SK-N-SH (cell line): Measurements from ENCODE around the gene DENND1A. TPM values are rescaled to one million over a fixed set of nuclear protein-coding genes. Genes with fewer than 3 reads are reported as not detected.

Experiments
- CTCF ChIA-PET: fragments of 300-600, 350-600 bp; formaldehyde crosslinking; extraction: SDS; loops from one replicate; lab custom pipeline; 2021; lab: Yijun Ruan, JAX
- POLR2A ChIA-PET: fragments of 350-600 bp; sonication (Branson Sonifier 250); formaldehyde crosslinking; extraction: SDS; loops from one replicate; lab custom pipeline; 2020; ENCODE audit warnings: antibody characterized with exemption, inconsistent platforms; lab: Yijun Ruan, JAX
- DNase-seq: peaks from one replicate; pipeline ENCODE4 v3.0.0; 2012
- H2AFZ ChIP-seq: fragments of 200-600 bp; sonication (generic); 2 replicates; pipeline ENCODE4 v1.8.1; 2016; ENCODE audit warnings: antibody characterized with exemption, mild to moderate bottlenecking, low read depth
- H3F3A ChIP-seq: fragments of 200-600 bp; sonication (generic); replicated peaks from 2 replicates; pipeline ENCODE3; 2016; ENCODE audit warnings: antibody characterized with exemption, mild to moderate bottlenecking; ENCODE audit not compliant: insufficient read depth
- H3K27ac ChIP-seq, 2 experiments: fragments of 200-500 bp in 1 of 2; fragments of 200-600 bp in 1 of 2; sonication (Bioruptor generic) in 1 of 2; sonication (generic), shearing (Covaris generic) in 1 of 2; 2 replicates each; pipeline versions ENCODE4 v1.5.1 to v1.6.1; 2014 to 2016; ENCODE audit warnings: low read depth in 2 of 2, inconsistent platforms in 1 of 2, low read length in 1 of 2, mild to moderate bottlenecking in 1 of 2, mixed read lengths in 1 of 2
- H3K27me3 ChIP-seq: fragments of 200-600 bp; sonication (generic), shearing (Covaris generic); 2 replicates; pipeline ENCODE4 v1.6.1; 2016; ENCODE audit warnings: mixed run types; ENCODE audit not compliant: insufficient read depth
- H3K36me3 ChIP-seq, 2 experiments: fragments of 200-500 bp in 1 of 2; fragments of 200-600 bp in 1 of 2; sonication (Bioruptor generic) in 1 of 2; sonication (generic) in 1 of 2; replicated peaks in 1 of 2; 2 replicates each; pipeline versions ENCODE3 to v1.5.1; 2014 to 2016; ENCODE audit warnings: low read length in 1 of 2, mild to moderate bottlenecking in 1 of 2; ENCODE audit not compliant: insufficient read depth in 2 of 2, control insufficient read depth in 1 of 2
- H3K4me1 ChIP-seq, 2 experiments: fragments of 200-500 bp in 1 of 2; fragments of 200-600 bp in 1 of 2; sonication (Bioruptor generic) in 1 of 2; sonication (generic), shearing (Covaris generic) in 1 of 2; 2 replicates each; pipeline versions ENCODE4 v1.5.1 to v1.6.1; 2014 to 2016; ENCODE audit warnings: low read depth in 1 of 2, low read length in 1 of 2, mixed run types in 1 of 2; ENCODE audit not compliant: insufficient read depth in 2 of 2, control insufficient read depth in 1 of 2
- H3K4me2 ChIP-seq: fragments of 200-600 bp; sonication (generic), shearing (Covaris generic); 2 replicates; pipeline ENCODE4 v1.6.1; 2017; ENCODE audit warnings: mixed run types
- H3K4me3 ChIP-seq, 2 experiments: fragments of 200-500 bp in 1 of 2; fragments of 200-600 bp in 1 of 2; sonication (Bioruptor generic) in 1 of 2; sonication (generic), shearing (Covaris generic) in 1 of 2; 2 replicates each; pipeline versions ENCODE4 v1.5.1 to v1.8.1; 2014 to 2016; ENCODE audit warnings: low read depth in 2 of 2, inconsistent platforms in 1 of 2, low read length in 1 of 2, mild to moderate bottlenecking in 1 of 2, mixed read lengths in 1 of 2, moderate library complexity in 1 of 2
- H3K79me2 ChIP-seq: fragments of 200-600 bp; sonication (generic); 2 replicates; pipeline ENCODE4 v1.8.1; 2017; ENCODE audit warnings: mild to moderate bottlenecking; ENCODE audit not compliant: insufficient read depth
- H3K9ac ChIP-seq: fragments of 200-600 bp; sonication (generic); 2 replicates; pipeline ENCODE4 v1.6.1; 2017; ENCODE audit warnings: mixed run types
- H3K9me2 ChIP-seq: fragments of 200-600 bp; sonication (generic); 2 replicates; pipeline ENCODE4 v1.6.1; 2017; ENCODE audit warnings: mixed run types
- H3K9me3 ChIP-seq: fragments of 200-600 bp; sonication (generic); 2 replicates; pipeline ENCODE4 v1.6.1; 2017; ENCODE audit warnings: mixed run types, mild to moderate bottlenecking, moderate library complexity
- H4K20me1 ChIP-seq: fragments of 200-600 bp; sonication (generic); 2 replicates; pipeline ENCODE4 v1.6.1; 2017; ENCODE audit warnings: mild to moderate bottlenecking, mixed run types; ENCODE audit not compliant: insufficient read depth
- FOXJ3 ChIP-seq: sonication (generic); formaldehyde crosslinking; IDR thresholded peaks from 2 replicates; pipeline ENCODE4 v1.5.1; 2020; ENCODE audit warnings: mild to moderate bottlenecking, missing genetic modification reagents
- FOXM1 ChIP-seq: IDR thresholded peaks from 2 replicates; pipeline ENCODE4 v1.4.0; 2012; ENCODE audit warnings: low read depth, mild to moderate bottlenecking
- GABPA ChIP-seq: IDR thresholded peaks from 2 replicates; pipeline ENCODE4 v1.4.0; 2012; ENCODE audit warnings: low read depth, mild to moderate bottlenecking
- GATA2 ChIP-seq: sonication (generic); formaldehyde crosslinking; IDR thresholded peaks from 2 replicates; pipeline ENCODE4 v1.5.0; 2020; ENCODE audit warnings: mild to moderate bottlenecking, missing genetic modification reagents
- MEF2A ChIP-seq: IDR thresholded peaks from 2 replicates; pipeline ENCODE4 v1.4.0; 2012; ENCODE audit warnings: low read depth, borderline replicate concordance
- NFIC ChIP-seq: IDR thresholded peaks from 2 replicates; pipeline ENCODE4 v1.4.0; 2012; ENCODE audit warnings: borderline replicate concordance
- NRF1 ChIP-seq: IDR thresholded peaks from 2 replicates; pipeline ENCODE4 v1.6.1; 2012; ENCODE audit warnings: low read depth, mild to moderate bottlenecking, low read length
- POLR2AphosphoS5 ChIP-seq: IDR thresholded peaks from 2 replicates; pipeline ENCODE4 v1.6.1; 2012; ENCODE audit warnings: low read depth, low read length
- RAD21 ChIP-seq: IDR thresholded peaks from 2 replicates; pipeline ENCODE4 v1.6.1; 2012; ENCODE audit warnings: mild to moderate bottlenecking, low read length
- RCOR1 ChIP-seq: fragments of 150-350 bp; IDR thresholded peaks from 2 replicates; pipeline ENCODE4 v1.6.1; 2017; ENCODE audit warnings: antibody characterized with exemption, low read length
- RFX5 ChIP-seq: IDR thresholded peaks from 2 replicates; pipeline ENCODE4 v1.6.1; 2012; ENCODE audit warnings: mild to moderate bottlenecking, improper control_type of control experiment, low read length
- WGBS: methylation state at CpG from one replicate; pipeline ENCODE4 v1.1.6; 2017; ENCODE audit warnings: low lambda C conversion rate; 5-methylcytosine and 5-hydroxymethylcytosine counted together
- polyA plus RNA-seq, 3 experiments: library from polyadenylated mRNA; depleted of rRNA; stranded (reverse); fragments of >200 nt; gene quantifications; 2 replicates each; pipeline ENCODE4 v1.2.3, GENCODE V29; 2012
- TF ChIP-seq, protein P1 (sequence below): IDR thresholded peaks from 2 replicates; pipeline ENCODE4; 2012
- TF ChIP-seq, protein P2 (sequence below): fragments of 150-350 bp; IDR thresholded peaks from 2 replicates; pipeline ENCODE4 v1.6.1; 2017; ENCODE audit warnings: antibody characterized with exemption, low read length, low read depth, borderline replicate concordance
- TF ChIP-seq, protein P3 (sequence below): IDR thresholded peaks from 2 replicates; pipeline ENCODE4 v1.4.0; 2012; ENCODE audit warnings: low read depth
- TF ChIP-seq, protein P4 (sequence below): IDR thresholded peaks from 2 replicates; pipeline ENCODE4 v1.6.1; 2012; ENCODE audit warnings: mild to moderate bottlenecking, low read depth, low read length, moderate library complexity
- TF ChIP-seq, protein P5 (sequence below): IDR thresholded peaks from 2 replicates; pipeline ENCODE4 v1.4.0; 2012; ENCODE audit warnings: low read depth, borderline replicate concordance

DENND1A gene
- polyA plus RNA-seq, 1 of the 3 experiments (the other 2 are of a cell fraction), result 25.4 TPM

DNA sequence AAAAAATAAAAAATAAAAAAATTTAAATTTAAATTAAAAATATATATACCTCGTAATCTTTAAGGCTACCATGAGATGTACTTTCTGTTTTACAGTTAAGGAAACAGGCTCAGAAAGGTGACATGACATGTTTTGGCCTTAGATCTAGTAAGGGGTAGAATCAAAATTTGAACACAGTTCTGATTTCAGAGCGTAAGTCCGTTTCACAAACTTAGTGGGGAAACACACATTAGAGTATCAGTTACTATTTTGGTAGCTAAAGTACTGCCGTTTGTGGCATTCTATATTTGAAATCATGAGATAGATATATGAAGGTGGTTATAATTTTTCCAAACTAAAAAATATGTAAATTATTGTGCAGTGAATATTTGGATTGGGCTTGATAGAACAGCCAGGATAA is 186.2 kb downstream of the DENND1A start:
- Histone ChIP-seq H2AFZ (no peak overlapping the region), H4K20me1 (no peaks in the 10 kb centered on the region), H3F3A (no peaks in the 10 kb centered on the region), H3K4me1 (peaks cover 0 to 3% of the 10 kb centered on the region in 2 experiments; a peak in 2 of 4 replicates), H3K27ac (no peak overlapping the region), H3K4me2 (no peak overlapping the region), H3K36me3 (no peaks in the 10 kb centered on the region), H3K9me2 (no peaks in the 10 kb centered on the region), H3K79me2 (no peaks in the 10 kb centered on the region), H3K9ac (no peak overlapping the region), H3K27me3 (no peaks in the 10 kb centered on the region), H3K4me3 (no peak overlapping the region), H3K9me3 (no peaks in the 10 kb centered on the region)
- no peak for DNase-seq
- CTCF ChIA-PET, result no interaction called here
- POLR2A ChIA-PET, result no interaction called here
- 95% methylated on average over 4 of the region's 4 CpGs for WGBS
- TF ChIP-seq MEF2A (no peak), NRF1 (no peak), GABPA (no peak), RAD21 (no peak), RCOR1 (no peak), POLR2AphosphoS5 (no peak), GATA2 (CRISPR knock-in tag) (no peak), FOXM1 (no peak), RFX5 (no peak), FOXJ3 (CRISPR knock-in tag) (no peak), NFIC (no peak)
- TF ChIP-seq, protein P1, sequence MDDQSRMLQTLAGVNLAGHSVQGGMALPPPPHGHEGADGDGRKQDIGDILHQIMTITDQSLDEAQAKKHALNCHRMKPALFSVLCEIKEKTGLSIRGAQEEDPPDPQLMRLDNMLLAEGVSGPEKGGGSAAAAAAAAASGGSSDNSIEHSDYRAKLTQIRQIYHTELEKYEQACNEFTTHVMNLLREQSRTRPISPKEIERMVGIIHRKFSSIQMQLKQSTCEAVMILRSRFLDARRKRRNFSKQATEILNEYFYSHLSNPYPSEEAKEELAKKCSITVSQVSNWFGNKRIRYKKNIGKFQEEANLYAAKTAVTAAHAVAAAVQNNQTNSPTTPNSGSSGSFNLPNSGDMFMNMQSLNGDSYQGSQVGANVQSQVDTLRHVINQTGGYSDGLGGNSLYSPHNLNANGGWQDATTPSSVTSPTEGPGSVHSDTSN, result no peak
- TF ChIP-seq, protein P2, sequence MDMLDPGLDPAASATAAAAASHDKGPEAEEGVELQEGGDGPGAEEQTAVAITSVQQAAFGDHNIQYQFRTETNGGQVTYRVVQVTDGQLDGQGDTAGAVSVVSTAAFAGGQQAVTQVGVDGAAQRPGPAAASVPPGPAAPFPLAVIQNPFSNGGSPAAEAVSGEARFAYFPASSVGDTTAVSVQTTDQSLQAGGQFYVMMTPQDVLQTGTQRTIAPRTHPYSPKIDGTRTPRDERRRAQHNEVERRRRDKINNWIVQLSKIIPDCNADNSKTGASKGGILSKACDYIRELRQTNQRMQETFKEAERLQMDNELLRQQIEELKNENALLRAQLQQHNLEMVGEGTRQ, result no peak
- TF ChIP-seq, protein P3, sequence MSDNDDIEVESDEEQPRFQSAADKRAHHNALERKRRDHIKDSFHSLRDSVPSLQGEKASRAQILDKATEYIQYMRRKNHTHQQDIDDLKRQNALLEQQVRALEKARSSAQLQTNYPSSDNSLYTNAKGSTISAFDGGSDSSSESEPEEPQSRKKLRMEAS, result no peak
- TF ChIP-seq, protein P4, sequence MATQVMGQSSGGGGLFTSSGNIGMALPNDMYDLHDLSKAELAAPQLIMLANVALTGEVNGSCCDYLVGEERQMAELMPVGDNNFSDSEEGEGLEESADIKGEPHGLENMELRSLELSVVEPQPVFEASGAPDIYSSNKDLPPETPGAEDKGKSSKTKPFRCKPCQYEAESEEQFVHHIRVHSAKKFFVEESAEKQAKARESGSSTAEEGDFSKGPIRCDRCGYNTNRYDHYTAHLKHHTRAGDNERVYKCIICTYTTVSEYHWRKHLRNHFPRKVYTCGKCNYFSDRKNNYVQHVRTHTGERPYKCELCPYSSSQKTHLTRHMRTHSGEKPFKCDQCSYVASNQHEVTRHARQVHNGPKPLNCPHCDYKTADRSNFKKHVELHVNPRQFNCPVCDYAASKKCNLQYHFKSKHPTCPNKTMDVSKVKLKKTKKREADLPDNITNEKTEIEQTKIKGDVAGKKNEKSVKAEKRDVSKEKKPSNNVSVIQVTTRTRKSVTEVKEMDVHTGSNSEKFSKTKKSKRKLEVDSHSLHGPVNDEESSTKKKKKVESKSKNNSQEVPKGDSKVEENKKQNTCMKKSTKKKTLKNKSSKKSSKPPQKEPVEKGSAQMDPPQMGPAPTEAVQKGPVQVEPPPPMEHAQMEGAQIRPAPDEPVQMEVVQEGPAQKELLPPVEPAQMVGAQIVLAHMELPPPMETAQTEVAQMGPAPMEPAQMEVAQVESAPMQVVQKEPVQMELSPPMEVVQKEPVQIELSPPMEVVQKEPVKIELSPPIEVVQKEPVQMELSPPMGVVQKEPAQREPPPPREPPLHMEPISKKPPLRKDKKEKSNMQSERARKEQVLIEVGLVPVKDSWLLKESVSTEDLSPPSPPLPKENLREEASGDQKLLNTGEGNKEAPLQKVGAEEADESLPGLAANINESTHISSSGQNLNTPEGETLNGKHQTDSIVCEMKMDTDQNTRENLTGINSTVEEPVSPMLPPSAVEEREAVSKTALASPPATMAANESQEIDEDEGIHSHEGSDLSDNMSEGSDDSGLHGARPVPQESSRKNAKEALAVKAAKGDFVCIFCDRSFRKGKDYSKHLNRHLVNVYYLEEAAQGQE, result no peak
- TF ChIP-seq, protein P5, sequence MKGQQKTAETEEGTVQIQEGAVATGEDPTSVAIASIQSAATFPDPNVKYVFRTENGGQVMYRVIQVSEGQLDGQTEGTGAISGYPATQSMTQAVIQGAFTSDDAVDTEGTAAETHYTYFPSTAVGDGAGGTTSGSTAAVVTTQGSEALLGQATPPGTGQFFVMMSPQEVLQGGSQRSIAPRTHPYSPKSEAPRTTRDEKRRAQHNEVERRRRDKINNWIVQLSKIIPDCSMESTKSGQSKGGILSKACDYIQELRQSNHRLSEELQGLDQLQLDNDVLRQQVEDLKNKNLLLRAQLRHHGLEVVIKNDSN, result no peak
